Renal pelvis (tissue), 4 donors: ENCODE results near the gene PIAS1. TPM values are rescaled to one million over a fixed set of nuclear protein-coding genes. Genes with fewer than 3 reads are reported as not detected.
"Not testable (repeated sequence)": the region's sequence is repeated elsewhere in the genome, so short reads cannot be mapped to it uniquely, and the experiment has no call there.

ENCODE experiments used
- DNase-seq: peaks from one replicate; pipeline ENCODE4 v3.0.0-alpha.2; 2013
- polyA plus RNA-seq, 3 donors: library from polyadenylated mRNA; unstranded; fragments of 120-200 nt; gene quantifications; one replicate each; pipeline ENCODE4 v1.2.1, GENCODE V29; 2013; ENCODE audit not compliant: insufficient read length in 3 of 3

Gene PIAS1
- polyA plus RNA-seq, 3 donors: 42.0 to 54.6 (median 51.0) TPM

GRCh38 chr15:68231102-68231818 lies 177.1 kb downstream of the PIAS1 start:
- DNase-seq: no peak

GRCh38 chr15:68232449-68232848 lies 178.3 kb downstream of the PIAS1 start:
- no peak for DNase-seq

- DNase-seq: no peak
Observed at GRCh38 chr15:68232937-68233336, 178.8 kb downstream of the PIAS1 start.

GRCh38 chr15:68234060-68234459 lies 179.9 kb downstream of the PIAS1 start:
- DNase-seq: no peak

GRCh38 chr15:68234520-68234919 lies 180.4 kb downstream of the PIAS1 start:
- DNase-seq: not testable (repeated sequence)

- DNase-seq: no peak
Observed at GRCh38 chr15:68235022-68235421, 180.9 kb downstream of the PIAS1 start.

- DNase-seq: no peak
Observed at GRCh38 chr15:68239025-68239424, 184.9 kb downstream of the PIAS1 start.

- DNase-seq: no peak
Observed at GRCh38 chr15:68241088-68241935, 187.2 kb downstream of the PIAS1 start.

Other genes with a start within 250 kb of the PIAS1 start
- under 1 TPM; 0.41 to 0.58 (median 0.48) TPM for gene SKOR1, start 228.8 kb upstream of the PIAS1 start, polyA plus RNA-seq
- gene RNU6-1, start 214.3 kb upstream of the PIAS1 start, polyA plus RNA-seq: not detected
- gene CALML4, start 151.0 kb downstream of the PIAS1 start, polyA plus RNA-seq: 10 to 100 TPM; 32.3 to 36.8 (median 33.6) TPM
- gene CLN6, start 175.4 kb downstream of the PIAS1 start, polyA plus RNA-seq: 10 to 100 TPM; 38.9 to 51.6 (median 43.2) TPM
- 10 to 100 TPM; 51.8 to 62.9 (median 59.9) TPM for gene FEM1B, start 223.4 kb downstream of the PIAS1 start, polyA plus RNA-seq